GM19438 (cell line): Measurements from ENCODE around the gene TBC1D10A.

ENCODE experiments used
- ATAC-seq: cut with Tn5 transposase; IDR thresholded peaks from one replicate; pipeline ENCODE4 v1.9.1; 2021; ENCODE audit warnings: low read depth; ENCODE audit not compliant: unreplicated experiment

The TBC1D10A gene

DNA sequence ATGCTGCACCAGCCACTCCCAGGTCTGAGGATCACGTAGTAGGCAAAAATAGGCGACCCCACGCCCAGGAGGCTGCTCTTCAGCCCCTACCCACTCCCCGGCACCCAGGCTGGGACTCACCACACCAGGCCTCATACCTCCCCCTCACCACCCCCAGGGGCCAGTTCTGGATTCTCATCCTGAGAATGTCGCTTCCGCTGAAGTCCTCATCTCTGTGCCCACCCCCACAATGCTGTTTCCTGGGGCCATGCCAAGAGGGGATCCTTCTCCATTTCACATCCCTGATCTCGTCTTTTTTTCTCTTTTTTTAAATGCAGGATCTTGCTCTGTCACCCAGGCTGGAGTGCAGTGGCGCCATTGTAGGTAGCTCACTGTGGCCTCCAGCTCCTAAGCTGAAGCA is 58.4 kb downstream of the TBC1D10A start:
- no peak for ATAC-seq

DNA sequence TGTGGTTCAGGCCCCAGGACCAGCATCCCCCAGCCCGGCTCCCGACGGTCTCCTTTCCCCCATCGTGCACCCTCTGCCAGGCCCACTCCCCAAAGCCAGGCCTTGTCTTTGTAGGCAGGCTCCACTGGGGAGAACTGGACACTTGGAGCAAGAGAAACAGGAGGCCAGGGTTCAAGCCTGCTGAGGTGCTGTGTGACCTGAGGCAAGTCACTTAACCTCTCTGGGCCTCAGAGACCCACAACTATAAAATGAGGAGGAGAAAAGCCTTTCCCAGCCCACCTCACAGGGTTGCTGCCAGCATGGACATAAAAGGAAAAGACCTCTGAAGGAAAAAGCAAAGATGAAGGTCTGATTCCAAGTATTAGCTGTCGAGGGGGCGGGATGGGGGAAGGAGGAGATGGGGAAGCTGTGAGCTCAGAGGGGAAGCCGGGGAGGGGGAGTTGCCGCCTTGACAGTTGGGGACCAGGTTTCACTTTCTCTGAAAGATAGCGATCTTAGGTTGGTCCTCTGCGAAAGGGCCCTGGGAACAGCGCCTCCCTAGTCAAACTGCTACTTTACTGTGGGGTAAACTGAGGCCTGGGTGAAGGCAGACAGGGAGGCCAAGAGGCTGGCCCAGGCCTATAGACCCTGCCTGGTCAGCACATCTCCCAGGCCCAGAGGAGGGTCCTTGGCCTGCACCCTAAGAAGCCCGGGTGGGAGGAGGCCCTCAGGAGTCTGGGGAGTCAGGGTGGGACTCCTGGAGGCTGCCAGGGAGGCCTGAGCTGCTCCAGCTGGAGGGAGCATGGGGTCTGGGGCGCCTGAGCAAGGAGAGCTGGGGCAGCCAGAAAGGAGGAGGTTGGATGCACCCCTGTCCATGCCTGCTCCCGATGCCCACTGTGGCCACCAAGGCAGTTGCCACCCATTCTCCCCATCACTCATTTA is 59.1 kb downstream of the TBC1D10A start:
- no peak for ATAC-seq

DNA sequence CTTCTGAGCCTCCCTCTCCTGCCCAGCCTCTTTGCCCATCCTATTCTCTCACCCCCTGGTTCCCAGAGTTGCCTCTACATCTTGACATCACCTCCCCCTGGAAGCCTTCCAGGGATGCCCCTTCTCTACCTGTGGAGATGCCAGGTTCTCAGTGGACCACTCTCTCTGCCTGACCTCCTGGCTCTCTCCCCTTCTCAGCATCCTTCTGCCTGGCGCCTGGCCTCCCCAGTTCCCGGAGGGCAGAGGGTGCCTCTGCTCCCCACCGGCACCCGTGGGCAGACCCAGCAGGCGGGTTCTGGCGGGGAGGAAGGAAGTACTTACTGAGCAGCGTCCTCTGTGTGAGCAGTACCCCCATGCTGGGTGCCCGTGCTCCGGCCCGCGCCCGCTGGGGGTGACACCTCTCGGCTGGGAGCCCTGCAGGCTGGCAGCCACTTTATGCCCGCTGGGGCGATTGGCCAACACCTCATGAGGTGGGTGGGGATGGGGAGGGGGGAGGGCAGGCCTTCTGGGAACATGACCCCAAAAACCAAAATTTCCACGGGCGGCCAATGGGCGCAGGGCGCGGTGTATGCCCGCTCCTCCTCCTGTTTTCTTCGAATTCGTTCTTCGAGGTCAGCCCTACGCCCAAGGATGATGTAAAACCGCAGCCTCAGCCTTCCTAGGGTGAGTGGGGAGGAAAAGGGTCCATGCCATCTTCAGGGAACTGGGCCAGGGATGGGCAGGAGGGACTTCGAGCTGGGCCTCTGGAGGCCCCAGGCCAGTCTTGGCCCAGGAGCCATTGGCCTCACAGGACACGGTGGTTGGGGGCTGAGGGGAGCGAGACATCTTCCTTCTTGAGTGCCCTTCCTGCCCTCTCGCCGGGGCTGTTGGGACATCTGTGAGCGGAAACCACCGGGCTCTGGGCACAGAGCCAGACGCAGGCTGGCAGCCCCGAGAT is 60.0 kb downstream of the TBC1D10A start, which contains the start of gene OSM:
Gene OSM, minus strand, starts transcription at position 407 of the 937 bp plus-strand sequence. Its CDS starts 52 bp downstream, at position 355.
- no peak for ATAC-seq

GRCh38 chr22:30265823-30266444 is 60.8 kb downstream of the TBC1D10A start:
- ATAC-seq = peak; percentile 59

- no peak for ATAC-seq
Measured at GRCh38 chr22:30265131-30265720, 61.5 kb downstream of the TBC1D10A start.

DNA sequence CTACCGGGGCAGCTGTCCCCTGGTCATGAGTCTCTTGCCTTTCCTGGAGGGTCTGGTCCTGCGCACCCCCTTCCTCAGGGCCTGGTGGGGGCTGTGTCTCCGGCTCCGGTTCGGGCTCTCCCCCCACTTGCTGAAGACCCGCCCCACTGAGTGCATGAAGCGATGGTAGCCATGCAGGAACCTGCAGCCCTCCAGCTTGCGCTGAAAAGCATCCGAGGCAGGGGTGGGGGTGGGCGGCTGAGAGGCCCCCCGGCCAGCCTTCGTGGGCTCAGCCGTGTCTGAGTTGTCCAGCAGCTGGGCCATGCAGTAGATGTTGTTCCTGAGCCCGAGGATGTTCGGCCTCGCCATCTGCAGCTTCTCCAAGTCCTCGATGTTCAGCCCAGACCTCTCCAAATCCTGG is 62.9 kb downstream of the TBC1D10A start:
- no peak for ATAC-seq

GRCh38 chr22:30262917-30263741 is 63.6 kb downstream of the TBC1D10A start:
- no peak for ATAC-seq

DNA sequence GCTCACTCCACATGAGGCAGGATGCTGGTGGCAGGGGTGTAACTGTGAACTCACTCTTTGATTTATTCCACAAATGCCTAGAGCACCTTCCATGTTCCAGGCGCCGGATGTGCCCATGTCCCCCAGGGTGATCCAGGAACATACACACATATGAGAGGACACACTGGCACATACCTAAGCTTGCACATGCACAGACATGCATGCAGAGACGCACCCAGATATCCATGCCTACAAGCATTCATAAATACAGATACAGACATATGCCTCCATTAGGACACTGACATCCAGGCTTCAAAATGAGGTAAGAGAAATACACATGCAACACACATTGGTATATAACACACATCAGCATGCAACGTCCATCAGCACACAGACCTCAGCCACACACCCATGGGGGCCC is 64.6 kb downstream of the TBC1D10A start:
- no peak for ATAC-seq

DNA sequence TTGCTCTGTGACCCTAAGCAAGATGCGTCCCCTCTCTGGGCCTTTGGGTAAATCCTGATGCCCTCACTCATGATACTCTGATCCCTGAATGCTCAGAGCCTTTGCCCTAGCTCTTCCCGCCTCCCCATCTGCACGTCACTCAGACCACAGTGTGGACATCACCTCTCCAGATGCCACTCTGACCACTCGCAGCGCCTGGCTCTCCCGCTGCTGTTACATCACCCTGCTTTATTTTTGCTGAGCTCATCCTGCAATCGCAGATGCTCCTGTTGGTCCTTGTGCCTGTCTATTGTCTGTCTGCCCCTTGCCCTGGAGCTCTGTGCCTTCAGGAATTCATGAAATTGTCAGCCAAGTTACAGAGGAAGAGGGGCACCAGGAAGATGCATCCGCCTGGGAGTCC is 65.6 kb downstream of the TBC1D10A start:
- ATAC-seq = no peak

DNA sequence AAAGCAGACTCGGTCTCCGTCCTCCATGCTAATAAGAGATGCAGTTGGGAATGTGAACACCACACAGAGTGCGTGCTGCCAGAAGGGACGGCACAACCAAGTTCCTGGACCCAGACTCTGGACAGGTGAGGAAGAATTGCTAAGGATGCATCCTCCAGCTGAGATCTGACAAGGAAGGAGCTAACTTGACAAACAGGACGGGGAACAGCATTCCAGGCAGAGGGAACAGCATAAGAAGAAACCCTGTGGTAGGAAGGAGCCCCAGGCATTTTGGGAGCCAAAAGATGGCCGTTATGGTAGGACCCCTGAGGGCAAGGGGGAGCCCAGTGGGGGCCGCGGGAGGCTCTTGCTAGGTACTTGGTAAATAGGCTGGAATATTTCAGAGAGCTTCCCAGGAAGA is 66.1 kb downstream of the TBC1D10A start:
- ATAC-seq = no peak

GRCh38 chr22:30260276-30260675 is 66.5 kb downstream of the TBC1D10A start:
- no peak for ATAC-seq

GRCh38 chr22:30254314-30254713 is 72.4 kb downstream of the TBC1D10A start:
- ATAC-seq = no peak

DNA sequence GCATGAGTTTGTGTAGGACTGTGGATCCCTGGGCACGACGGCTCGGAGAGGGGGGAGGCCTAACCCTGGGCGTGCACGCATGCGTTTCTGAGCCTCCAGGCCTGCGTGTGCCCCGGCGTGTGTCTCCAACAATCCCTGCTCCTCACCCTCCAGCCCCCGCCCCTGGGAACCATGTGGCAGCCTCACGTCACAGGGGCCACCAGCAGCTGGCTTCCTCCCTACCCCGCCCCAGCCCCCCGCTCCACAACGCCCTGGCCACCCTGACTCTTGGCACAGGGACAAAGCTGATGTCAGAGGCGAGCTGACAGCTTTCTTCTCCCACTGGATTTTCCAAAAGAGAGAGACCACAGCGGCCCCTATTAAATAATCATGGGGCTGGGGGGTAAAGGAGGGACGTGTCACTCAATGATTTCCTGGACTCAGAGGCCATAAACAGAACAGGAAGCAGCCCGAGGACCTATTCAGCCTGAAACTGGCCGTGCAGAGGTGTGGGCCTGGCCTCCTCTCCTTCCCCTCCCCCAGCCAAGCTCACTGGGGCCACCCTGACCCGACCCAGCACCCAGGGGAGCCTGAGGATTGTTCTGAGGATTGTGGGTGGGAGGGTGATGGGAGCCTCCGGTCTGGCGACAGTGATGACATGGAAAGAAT is 73.4 kb downstream of the TBC1D10A start:
- ATAC-seq = no peak

DNA sequence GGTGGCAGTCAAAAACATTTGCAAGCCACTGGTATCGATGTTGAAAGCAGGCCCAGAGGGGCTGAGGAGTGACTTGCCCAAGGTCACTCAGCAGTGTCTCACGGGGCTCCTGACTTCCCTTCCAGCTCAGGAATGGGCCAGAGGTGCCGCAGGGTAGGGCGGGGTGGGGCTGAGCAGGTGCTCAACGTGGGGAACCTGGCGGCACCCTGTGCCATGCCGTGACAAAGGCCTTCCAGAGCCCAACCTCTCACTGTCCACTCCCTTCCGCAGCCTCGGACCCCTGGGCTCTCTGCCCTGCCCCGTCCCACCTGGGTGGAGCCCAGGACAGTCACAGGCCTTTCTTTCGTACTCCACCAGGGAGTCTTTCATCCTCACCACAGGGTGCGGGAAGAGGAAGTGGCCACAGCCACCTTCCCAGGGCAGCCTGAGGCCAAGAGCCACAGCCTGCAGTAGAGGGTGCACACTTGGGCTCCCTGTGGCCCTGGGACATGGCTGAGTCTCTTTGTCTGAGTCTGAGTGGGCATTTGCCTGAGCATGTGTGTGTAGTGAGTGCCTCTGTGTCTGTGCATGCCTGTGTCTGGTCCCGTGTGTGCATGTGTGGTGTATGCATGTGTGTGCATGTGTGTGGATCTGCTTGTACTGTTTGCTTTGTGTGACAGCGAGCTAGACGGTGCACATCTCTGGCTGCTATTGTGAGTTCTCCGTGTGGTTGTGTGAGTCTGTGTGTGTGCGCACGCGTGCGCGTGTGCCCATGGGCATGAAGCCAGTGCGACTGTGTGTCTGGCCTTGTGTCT is 74.1 kb downstream of the TBC1D10A start:
- no peak for ATAC-seq

- ATAC-seq = no peak
Measured at GRCh38 chr22:30251711-30252110, 75.0 kb downstream of the TBC1D10A start.

DNA sequence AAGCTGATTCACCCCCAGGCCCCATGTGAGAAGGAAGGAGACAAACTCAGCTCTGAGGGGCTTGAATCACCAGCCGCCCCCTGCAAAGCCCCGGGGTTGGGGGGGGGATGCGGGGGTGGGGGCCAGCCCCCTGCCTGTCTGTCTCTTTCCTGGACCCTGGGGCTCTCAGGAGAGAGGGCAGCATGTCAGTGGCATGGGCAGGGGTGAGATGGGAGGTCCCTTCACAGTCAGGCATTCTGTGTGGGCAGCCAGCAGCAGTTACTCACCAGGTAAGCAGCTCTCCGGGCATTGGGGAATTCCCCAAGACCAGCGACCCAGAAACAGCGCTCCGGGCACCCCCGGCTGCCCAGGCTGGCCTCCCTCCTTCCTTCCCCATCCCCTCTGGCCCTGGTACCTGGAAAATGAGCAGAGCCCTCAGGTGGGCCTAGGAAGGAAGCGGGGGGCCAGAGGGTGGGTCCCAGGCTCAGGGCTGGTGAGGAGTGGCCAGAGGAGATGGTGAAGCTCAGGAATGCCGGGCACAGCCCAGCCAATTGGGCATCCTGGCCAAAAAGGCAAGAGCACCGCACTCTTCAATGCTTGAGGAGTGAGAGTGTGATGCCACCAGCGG is 76.0 kb downstream of the TBC1D10A start:
- ATAC-seq = no peak

DNA sequence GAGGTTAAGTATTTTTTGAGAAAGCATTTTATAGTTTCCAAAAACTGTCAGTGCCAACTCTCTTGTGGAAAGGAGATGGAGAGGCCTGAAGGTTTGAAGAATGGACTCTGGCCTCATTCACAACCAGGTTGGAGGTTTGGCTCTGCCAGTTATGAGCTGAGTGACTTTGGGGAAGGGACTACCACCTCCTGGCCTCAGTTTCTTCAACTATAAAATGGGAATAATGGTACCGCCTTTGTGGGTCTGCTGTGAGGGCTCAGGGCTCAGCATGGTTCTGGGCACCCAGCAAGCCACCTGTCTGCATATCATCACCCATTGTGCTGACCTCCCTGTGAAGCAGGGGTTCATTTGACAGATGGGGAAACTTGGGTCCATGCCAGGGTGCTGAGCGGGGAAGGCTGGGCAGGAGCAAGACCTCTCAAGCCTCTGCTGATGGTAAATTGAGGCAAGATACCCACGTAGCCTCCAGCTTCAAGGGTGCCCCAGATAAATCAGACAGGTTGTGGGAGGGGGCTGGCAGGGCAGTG is 76.6 kb downstream of the TBC1D10A start:
- no peak for ATAC-seq
